GM12873 (cell line): Measurements from ENCODE around the gene CLDN19.

ENCODE experiments used
- TF ChIP-seq, protein P1 (sequence below): IDR thresholded peaks from 2 replicates; pipeline ENCODE4 v1.5.1; 2012; ENCODE audit warnings: low read depth, mild to moderate bottlenecking, moderate library complexity, low read length, control low read depth; ENCODE audit not compliant: insufficient read depth; ENCODE audit errors: missing control alignments

The CLDN19 gene, protein sequence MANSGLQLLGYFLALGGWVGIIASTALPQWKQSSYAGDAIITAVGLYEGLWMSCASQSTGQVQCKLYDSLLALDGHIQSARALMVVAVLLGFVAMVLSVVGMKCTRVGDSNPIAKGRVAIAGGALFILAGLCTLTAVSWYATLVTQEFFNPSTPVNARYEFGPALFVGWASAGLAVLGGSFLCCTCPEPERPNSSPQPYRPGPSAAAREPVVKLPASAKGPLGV

DNA sequence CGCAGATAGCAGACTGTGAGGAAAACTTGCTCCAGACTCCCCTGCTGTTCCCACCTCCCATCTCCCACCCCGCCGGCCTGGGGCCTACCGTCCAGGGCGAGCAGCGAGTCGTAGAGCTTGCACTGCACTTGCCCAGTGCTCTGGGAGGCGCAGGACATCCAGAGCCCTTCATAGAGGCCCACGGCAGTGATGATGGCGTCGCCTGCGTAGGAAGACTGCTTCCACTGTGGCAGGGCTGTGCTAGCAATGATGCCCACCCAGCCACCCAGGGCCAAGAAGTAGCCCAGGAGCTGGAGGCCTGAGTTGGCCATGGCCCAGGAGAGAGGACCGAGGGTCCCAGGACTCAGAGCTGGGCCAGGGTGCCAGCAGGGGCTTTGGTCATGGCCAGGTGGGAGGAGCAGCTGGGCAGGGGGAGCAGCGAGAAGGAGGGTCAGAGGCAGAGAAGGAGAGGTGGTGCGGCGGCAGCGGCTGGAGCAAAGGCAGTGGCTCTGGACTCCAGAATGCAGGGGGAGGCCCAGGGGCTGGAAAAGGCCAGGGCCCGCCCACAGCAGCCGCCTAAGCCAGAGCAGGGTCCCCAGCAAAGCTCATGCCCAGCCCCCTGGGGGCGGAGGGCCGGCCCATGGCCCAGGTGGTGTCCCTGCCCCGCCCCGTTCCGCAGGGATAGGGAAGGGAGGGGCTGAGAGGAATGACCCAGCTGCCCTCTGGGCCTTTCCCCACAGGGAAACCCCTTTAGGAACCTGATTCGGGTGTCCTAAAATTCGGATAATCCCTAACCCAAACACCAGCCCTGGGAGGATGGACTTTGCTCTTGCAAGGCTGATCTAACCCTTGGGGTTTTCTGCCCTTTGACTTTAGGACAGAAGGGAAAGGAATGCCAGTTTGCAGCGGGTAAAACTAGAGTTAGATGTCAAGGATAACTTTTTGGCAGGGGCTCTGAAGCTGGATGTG, at the start of gene CLDN19:
Gene CLDN19, minus strand, starts transcription at position 484 of the 948 bp plus-strand sequence. Its CDS starts 173 bp downstream, at position 311.
- TF ChIP-seq, protein P1, sequence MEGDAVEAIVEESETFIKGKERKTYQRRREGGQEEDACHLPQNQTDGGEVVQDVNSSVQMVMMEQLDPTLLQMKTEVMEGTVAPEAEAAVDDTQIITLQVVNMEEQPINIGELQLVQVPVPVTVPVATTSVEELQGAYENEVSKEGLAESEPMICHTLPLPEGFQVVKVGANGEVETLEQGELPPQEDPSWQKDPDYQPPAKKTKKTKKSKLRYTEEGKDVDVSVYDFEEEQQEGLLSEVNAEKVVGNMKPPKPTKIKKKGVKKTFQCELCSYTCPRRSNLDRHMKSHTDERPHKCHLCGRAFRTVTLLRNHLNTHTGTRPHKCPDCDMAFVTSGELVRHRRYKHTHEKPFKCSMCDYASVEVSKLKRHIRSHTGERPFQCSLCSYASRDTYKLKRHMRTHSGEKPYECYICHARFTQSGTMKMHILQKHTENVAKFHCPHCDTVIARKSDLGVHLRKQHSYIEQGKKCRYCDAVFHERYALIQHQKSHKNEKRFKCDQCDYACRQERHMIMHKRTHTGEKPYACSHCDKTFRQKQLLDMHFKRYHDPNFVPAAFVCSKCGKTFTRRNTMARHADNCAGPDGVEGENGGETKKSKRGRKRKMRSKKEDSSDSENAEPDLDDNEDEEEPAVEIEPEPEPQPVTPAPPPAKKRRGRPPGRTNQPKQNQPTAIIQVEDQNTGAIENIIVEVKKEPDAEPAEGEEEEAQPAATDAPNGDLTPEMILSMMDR, result no peak

DNA sequence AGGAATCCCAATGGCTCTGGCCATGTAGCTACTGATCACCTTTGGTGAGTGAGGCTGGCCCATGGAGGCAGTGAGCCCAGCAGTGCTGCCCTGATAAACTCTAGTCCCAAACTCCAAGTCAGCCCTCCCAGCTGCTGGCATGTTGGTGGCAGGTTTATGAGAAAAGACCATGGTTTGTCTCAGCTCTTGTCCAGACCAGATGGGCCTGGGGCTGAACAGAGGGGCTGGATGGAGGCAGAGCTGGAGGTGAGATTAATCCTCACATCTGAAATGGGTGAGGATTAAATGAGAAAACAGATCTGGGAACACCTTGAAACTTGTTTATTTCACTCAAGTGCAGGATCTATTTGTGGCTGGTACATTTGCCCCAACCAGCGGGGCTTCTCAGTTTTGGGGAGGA, 48.0 kb upstream of the CLDN19 start:
- TF ChIP-seq, protein P1, result no peak

DNA sequence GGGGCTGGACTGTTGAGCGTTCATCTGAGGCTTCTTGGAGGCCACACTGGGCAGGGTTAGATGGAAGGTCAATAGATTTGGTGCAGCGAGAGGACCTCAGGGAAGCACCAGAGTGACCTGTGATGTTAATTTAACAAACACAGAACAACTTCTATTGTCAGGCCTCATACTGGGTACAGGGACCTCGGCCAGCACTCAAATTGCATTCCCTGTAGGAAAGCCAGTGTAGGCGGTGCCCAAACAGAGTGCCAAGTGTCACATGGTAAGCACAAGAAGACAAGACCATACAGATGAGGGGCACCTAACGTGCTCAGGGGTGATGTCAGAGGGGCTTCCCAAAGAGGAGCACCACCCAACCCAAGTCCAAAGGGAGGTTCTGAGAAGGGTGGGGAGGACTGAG, 46.1 kb upstream of the CLDN19 start:
- TF ChIP-seq, protein P1, result no peak

DNA sequence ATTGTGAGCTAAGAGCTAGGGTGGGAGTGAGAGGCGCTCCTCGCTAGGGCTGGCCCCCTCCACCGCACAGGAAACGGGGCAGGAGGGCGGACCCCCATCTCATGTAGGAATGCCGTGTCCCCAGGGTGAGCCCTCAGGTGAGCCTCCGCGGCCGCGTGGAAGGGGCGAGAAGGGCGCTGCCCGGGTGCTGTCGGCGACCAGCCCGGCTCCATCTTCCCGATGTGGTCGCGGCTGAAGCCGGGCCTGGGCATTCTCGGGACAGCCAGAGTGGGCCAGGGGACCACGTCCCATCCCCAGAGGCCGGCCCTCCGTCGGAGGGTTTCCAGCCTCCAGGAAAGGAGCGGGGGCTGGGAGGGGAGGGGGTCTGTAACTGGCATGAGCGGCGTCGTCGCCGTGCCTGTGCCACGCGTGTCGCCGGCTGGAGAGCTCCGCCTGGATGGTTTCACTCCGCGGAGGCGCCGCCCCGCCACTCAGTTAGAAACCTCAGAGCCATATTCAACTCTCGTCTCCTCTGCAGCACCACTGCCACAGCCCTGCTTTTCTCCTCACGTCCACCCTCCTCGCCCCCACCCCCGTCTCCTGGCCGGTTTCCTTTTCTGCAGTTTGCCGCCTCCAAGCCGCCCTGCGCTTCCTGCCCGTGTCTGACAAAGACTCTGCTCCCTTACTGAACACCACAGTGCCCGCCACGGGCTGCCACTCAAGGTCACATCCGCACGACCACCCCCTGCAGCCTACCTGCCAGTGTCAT, 45.1 kb upstream of the CLDN19 start, which contains the start of gene TMEM269:
Gene TMEM269, plus strand, starts transcription at position 46 of the 748 bp plus-strand sequence. CDS start 4,903 bp downstream, outside the sequence.
- TF ChIP-seq, protein P1, result no peak

DNA sequence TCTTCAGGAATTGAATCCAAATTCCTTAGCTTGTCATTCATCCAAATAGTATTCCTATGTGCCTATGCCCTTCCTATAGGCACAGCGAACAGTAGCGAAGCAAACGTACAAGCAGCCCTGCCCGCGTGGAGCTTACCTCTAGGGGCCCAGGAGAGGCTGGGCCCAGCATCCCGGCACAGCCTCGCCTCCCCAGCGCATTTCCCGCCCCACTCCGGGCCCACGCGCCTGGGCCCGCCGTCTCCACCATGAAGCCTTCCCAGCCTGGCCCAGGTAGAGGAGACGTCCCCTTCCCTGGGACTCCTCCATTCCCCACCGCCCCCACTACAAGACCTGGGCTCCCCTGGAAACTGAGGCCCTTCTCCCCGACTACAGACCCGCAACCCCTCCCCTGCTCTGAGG, 44.5 kb upstream of the CLDN19 start:
- TF ChIP-seq, protein P1, result no peak

DNA sequence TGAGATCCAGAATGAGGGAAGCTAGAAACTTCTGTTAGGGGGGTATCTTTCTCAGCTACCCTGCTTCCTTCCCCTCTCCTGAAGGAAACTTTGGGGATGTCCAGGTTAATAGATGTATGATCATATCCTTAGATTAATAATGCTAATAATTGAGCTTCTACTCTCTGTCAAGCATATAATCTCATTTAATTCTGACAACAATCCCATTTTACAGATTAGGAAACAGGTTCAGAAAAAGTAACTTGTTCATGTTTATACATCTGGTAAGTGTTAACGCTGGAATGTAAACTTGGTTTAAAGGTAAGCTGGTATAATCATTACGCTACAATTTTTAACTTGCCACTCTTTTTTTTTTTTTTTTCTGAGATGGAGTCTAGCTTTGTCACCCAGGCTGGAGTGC, 43.1 kb upstream of the CLDN19 start:
- TF ChIP-seq, protein P1, result no peak
